GM12864 (cell line): ENCODE measurements around the gene NTN5.

Source experiments
- DNase-seq: peaks from one replicate; pipeline ENCODE4 v3.0.0-alpha.2; 2011; ENCODE audit warnings: low read depth
- H3K4me3 ChIP-seq: 2 replicates; pipeline ENCODE4 v1.5.1; 2011; ENCODE audit warnings: mild to moderate bottlenecking, low read depth, low read length, control low read depth
- TF ChIP-seq, protein P1 (sequence below): IDR thresholded peaks from 2 replicates; pipeline ENCODE4 v1.5.1; 2011; ENCODE audit warnings: low read depth, mild to moderate bottlenecking, moderate library complexity, low read length, control low read depth, inconsistent platforms; ENCODE audit errors: missing control alignments

NTN5 gene

DNA sequence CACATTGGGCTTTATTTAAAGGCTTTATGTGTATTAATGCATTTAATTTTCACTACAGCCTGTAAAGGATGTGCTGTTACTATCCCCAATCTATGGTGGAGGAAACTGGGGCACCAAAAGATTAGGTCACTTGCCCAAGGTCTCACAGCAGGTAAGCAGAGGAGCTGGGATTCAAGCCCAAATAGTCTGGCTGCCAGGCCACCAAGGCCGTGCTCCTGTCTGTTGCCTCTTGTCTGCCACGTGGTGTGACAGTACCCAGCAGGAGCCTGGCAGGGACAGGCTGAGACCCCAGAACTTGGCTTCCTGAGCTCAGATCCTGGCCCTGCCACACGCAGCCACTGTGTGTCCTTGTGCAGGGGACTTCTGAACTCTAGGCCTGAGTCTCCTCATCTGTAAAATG is 4.5 kb downstream of the NTN5 start:
- no peak for DNase-seq
- H3K4me3 ChIP-seq: no peak overlapping the region
- TF ChIP-seq, protein P1, sequence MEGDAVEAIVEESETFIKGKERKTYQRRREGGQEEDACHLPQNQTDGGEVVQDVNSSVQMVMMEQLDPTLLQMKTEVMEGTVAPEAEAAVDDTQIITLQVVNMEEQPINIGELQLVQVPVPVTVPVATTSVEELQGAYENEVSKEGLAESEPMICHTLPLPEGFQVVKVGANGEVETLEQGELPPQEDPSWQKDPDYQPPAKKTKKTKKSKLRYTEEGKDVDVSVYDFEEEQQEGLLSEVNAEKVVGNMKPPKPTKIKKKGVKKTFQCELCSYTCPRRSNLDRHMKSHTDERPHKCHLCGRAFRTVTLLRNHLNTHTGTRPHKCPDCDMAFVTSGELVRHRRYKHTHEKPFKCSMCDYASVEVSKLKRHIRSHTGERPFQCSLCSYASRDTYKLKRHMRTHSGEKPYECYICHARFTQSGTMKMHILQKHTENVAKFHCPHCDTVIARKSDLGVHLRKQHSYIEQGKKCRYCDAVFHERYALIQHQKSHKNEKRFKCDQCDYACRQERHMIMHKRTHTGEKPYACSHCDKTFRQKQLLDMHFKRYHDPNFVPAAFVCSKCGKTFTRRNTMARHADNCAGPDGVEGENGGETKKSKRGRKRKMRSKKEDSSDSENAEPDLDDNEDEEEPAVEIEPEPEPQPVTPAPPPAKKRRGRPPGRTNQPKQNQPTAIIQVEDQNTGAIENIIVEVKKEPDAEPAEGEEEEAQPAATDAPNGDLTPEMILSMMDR: no peak

DNA sequence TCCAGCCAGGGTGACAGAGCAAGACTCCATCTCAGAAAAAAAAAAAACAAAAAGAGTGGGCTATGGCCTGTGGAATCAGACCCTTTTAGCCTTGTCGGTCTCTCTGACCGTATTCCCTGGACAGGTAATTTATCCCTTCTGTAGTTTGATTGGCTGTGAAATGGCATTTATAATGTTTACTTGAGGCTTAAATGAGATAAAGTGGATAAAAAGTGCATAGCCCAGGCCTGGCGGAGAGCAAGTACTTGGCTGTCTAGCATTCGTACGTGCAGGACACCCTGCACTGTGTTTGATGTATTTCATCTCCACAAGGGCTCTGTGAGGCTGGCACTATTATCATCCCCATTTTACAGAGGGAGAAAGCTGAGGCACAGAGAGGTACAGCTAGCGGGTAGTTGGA is 7.0 kb downstream of the NTN5 start:
- TF ChIP-seq, protein P1: no peak
- no peak overlapping the region for H3K4me3 ChIP-seq
- DNase-seq: no peak

DNA sequence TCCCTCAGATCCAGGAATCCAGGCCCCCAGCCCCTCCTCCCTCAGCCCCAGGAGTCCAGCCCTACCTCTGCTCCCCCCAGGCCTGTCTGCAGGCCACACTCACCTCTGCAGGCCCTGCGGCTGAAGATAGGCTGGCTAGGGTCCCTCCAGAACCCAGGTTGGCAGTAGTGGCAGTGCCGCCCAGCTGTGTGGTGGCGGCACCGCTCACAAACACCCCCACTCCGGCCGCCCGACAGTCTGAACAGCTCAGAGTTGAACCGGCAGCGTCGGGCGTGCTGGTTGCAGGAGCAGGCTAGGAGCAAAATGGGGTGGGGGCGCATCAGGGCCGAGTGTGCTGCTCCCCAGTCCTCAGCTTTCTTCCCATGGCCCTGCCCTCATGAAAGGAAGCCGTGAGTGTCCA is 8.3 kb downstream of the NTN5 start:
- no peak overlapping the region for H3K4me3 ChIP-seq
- TF ChIP-seq, protein P1: no peak

DNA sequence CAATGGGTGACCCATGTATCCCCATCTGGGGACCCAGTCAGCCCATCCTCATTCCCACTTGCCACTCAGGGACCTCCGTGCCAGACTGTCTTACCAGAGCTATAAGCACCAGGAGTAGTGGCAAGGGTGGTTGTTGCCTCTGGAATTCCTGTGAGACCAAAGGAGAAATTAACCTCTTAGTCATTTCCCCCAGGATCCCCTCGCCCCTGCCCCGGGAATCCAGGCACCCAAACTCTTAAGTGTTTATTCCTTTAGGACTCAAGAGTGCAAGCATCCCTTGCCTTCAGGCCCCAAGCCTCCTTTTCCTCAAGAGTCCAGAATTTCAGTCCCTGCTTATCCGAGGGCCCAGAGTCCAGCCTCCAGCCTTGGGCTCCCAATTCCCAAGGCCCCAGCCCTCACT is 9.2 kb downstream of the NTN5 start:
- DNase-seq: no peak
- TF ChIP-seq, protein P1: no peak
- no peak overlapping the region for H3K4me3 ChIP-seq

More for the DNA sequence above, 8.3 kb downstream of the NTN5 start:
- DNase-seq: no peak

DNA sequence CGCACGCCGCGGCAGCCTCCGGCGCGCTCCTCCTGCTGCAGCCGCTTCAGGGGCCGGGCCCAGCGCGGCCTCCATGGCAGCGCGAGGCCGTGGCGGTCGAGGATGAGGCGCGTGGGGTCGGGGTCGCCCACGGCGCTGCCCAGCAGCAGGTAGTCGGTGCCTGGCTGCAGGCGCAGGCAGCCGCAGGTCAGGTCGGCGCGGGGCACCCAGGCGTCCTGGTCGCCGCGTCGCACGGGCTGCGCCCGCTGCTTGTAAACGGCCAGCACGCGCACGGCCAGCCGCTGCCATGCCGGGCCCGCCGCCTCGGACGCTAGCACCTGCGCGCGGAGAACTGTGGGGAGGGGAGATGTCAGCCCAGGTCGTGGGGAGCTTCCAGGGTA is 11.1 kb downstream of the NTN5 start:
- TF ChIP-seq, protein P1: no peak
- DNase-seq: no peak
- H3K4me3 ChIP-seq: no peak overlapping the region

DNA sequence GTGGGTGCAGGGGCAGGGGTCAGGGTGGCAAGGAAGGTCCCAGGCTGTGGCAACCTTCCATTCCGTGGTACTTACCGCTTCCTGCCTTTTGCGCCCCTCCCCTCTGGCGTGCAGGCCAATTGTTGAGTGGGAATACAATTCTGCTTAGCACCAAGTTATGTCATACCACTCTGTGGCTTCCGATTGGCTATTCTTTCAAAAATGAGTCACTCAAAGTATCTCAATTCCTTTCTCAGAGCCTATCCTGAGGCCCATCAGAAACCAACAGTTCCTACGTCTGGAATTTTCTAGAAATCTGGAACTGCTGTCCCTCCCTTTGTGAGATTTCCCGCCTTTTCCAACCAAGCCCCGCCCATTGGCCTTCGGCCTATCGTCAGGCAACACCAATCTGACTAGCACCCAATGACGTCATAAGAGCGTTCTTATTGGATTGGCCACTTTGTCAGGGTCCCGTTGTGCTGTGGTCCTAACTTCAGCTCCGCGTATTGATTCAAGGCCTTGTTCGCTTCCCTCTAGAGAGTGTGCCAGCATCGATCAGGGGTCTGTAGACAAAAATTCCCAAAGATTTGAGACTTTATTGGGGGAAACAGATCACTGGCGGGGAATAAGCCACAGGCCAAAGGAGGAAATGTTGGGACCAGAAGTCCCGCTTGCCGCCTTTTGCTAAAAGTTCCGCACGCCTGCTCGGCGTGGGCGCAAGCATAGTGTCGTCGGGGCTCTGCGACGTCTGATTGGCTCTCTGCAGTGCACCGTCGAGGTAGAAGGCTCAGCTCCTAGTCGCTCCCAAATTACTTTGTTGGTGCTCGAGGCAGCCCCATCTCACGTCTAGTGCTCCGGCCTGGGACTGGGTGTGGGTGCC is 11.7 kb downstream of the NTN5 start:
- DNase-seq: peak; percentile 91
- H3K4me3 ChIP-seq: no peak overlapping the region
- TF ChIP-seq, protein P1: no peak

DNA sequence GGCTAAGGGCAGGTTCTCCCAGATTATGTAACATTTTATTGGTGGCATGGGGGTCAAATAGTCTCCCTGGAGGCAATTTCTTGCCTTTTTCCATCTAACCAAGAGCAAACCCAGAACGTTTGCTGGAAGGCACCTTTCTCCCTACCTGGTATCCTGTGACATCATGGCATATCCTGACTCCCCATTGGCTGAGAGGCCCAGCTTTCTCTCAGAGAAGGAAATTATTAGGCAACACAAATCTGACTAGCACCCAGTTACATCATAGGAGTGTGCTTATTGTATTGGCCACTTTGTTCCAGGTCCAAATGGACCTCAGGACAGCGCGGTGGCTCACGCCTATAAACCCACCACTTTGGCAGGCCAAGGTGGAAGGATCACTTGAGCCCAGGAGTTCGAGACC is 13.0 kb downstream of the NTN5 start:
- DNase-seq: no peak
- no peak overlapping the region for H3K4me3 ChIP-seq
- TF ChIP-seq, protein P1: no peak
